GM18867 (cell line): ENCODE results near the gene PRDM15.

Experiments
- ATAC-seq: cut with Tn5 transposase; IDR thresholded peaks from one replicate; pipeline ENCODE4 v1.9.1; 2021; ENCODE audit warnings: mild to moderate bottlenecking, moderate library complexity; ENCODE audit not compliant: unreplicated experiment

PRDM15 gene

DNA sequence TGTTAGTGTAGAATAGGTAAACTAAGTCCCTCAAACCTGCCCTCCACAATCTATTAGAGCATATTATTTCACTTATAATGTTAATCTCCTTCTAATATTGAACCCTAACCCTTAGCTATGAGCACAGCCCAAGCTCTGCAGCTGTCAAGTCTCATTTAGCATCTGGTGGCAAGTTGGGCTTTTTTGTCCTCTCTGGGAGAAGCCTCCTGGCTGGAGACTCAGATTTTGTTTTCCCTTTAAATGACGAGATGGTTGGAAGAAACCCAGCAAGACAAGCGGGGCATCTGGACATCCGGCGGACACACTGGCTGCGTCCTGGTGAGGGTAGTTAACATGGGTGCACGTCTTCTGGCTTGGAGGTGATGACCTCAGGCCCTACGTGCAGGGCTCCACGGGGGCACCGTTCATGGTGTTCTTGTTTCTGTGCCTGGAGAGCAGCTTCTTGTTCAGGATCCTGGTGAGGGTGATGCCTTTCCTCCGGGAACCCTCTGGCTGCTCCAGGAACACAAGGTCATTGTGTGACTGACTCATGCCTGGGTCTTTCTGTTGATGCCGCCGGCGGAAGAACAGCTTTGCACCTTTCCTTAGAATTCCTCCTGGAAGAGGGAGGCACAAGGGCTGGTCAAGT, 9.7 kb upstream of the PRDM15 start:
- ATAC-seq = no peak

DNA sequence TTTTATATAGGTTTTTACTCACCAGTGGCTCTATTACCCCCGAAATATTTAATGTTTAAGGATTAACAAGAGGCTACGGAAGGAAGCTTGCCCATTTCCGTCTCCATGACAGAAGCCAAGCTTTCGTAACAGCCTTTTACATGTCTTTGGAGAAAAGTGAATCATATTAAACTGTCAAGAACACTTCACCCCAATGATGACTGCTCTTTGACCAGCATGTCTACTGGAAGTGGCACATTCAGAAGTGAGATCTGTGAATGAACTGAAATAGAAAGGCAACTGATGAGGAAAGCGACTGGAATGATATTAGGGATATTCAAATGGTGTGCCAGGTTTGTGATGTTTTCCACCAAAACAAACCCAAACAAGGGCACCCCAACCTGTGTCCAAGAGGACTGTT, 8.5 kb upstream of the PRDM15 start:
- ATAC-seq = no peak

DNA sequence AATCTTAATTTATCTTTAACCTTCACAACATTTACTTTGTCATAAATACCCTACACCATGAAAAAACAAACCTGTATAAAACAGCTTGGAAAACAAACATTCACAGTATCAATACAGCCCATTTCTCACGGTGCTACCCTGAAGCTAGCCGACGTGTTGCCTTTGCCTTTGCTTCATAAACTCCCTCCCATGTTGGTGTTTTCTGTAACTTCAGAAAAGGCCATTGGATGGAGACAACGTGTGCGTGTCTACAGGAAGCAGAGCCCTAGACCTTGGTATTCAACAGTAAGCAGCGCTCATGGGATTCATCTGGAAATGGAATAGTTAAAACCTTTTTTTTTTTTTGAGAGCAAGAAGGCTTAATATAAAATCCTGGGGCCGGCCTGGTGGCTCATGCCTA, 7.2 kb upstream of the PRDM15 start:
- no peak for ATAC-seq

DNA sequence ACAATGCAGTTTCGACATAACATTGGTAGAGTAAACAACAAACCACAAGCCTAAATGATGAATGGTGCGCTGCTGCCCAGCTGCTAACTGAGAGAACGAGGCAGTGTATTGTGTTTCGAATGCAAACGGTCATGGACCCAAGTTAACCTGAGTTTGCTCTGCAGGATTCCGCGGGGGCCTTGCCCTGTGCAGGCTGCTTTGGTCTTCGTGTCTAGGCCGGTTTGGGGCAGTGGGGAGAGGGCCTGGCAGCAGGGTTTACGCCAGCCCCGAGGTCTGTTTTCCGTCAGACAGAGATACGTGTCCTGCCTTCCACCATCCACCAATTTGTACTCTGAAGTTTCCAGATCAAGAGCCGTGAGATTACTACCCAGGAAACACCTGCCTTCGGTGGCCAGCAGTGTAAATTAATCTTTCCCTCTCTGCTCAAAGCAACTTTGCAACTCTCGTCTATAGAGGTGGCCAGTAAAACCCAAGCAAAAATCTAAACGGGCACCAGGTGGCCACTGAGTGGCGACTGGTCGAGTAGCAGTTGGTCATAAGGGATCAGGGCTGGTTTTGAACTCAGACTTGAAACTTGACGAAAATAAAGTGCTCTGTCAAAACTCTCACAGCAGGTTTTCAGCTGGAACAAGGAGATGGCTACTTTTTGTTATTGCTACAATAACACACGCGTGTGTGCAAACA, 6.3 kb upstream of the PRDM15 start:
- no peak for ATAC-seq

DNA sequence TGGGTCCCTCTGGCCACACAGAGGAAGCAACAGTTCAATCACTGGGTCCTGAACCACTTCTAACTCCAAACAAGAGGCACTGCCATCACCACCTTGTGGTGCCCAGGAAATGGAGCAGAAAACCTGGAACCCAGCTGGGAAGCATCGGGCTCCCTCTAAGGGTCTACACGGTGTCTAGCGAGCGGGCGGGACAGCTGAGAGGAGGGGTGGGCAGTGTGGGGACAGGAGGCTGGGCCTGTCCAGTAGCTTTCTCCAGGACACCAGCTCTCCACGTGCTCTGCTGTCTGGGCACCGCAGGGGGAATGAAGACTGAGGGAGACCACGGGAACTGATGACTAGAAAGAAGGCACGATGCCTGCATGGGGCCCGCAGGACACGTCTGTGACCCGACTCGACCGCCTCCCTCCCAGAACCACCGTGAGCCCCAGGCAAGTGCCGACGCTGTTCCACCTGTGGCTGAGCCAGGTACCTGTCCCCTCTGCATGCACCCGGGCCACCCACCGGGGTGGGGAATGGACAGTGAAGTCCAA, 5.4 kb upstream of the PRDM15 start:
- ATAC-seq = no peak

DNA sequence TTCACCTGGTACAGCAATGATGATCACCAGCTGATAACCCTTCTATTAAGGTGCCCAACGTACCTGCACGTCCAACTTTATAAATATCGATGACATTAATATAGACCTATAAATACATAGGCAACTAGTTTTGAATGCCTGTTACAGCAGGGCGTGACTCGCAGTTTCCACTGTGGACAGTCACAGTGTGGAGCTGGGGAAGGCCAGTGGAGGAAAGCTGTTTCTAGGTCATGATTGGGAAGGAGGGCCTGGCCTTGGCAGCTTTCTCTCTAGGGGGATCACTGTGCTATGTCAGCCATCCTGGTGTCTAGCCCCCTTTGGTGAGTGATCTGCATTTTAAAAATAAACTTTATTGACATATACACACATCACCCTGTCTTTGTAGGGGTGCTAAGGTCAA, 4.4 kb upstream of the PRDM15 start:
- ATAC-seq = no peak

DNA sequence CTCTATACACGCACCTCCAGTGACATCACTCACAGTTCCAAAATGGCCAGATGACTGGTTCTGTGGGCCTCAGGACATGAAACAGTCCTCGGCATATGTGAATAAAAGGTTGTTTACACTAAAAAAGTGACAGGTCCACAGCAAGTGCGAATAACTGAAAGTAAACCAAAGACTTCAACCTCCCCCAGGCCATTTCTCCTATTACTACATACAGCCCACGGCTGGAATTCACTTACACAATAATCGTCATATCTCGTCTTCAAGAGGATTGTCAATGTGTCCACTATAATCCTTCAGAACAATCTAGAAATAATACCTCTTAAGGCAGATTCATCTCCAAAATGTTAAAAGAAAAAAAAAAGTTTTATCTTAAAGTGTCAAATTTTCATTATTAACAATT, 1.9 kb upstream of the PRDM15 start:
- no peak for ATAC-seq

DNA sequence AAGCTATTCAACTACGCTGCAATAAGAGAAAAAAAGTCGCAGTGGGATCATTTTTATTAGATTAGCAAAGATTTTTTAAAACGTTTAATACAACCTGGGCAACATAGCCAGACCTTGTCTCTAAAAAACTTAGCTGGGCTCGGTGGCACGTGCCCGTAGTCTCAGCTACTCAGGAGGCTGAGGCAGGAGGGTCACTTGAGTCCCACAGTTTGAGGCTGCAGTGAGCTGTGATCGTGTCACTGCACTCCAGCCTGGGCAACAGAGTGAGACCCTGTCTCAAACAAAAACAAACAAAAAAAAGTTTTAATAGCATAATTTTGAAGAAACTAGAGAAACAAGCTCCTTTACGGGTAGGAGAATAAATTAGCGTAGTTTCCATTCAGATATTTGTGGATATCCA, 1.0 kb upstream of the PRDM15 start:
- ATAC-seq = no peak

DNA sequence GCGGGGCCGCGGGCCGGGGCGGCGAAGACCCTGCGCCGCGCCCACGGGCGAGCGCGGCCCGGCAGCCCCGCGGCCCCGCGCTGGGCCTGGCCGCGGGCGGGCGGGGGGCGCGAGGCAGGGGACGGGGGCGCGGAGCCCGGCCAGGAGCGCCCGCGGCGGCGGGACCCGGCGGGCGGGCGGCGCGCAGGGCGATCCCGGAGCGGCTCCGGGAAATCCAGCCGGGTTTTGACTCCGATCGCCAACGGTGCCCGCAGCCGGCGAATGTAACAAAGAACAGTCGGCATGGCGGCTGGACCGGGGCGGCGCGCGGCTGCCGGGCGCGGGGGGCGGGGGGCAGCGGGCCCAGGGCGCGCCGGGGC, 334 bp downstream of the PRDM15 start:
- peak; percentile 66 for ATAC-seq

DNA sequence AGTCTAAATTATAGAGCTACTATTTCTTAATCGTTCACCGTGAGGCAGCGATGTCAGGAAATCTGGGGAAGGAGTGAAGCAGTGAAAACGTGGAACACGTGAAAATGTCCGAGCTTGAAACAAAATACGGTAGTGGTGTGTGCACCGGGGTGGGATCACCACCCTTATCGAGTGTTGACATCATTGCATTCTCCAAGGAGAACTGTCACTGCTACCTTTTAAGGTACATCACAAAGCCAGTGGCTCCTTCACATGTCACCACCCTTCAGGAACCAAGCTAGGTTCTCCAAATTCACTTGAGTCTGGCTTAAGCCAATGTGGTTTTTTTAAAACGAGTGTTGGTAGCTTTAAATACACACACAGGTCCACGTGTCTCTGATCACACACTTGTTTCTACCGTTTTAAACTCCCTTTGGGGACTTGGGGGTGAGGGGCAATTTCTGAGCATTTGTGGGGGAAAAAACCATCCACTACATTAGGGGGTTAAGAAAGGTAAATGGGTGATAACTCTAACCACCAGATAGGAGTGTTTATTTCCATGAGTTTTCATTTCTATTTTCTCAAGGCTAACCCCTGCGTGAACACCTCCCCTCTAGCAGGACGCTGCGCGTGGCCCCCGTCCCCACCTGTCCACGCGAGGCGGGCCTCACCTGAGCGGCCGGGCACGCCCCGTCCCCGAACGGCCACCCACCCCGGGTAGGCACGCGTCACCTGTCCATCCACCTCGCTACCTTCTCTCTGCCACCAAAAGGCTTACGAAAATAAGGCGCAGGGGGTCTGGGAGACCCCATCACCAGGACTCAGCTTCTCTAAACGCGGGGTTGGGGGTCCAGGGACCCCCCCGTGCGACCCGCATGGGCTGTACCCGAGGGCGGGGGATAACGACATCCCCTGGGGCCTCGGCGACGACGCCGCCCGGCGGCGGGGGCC, 978 bp downstream of the PRDM15 start:
- peak; percentile 26 for ATAC-seq

DNA sequence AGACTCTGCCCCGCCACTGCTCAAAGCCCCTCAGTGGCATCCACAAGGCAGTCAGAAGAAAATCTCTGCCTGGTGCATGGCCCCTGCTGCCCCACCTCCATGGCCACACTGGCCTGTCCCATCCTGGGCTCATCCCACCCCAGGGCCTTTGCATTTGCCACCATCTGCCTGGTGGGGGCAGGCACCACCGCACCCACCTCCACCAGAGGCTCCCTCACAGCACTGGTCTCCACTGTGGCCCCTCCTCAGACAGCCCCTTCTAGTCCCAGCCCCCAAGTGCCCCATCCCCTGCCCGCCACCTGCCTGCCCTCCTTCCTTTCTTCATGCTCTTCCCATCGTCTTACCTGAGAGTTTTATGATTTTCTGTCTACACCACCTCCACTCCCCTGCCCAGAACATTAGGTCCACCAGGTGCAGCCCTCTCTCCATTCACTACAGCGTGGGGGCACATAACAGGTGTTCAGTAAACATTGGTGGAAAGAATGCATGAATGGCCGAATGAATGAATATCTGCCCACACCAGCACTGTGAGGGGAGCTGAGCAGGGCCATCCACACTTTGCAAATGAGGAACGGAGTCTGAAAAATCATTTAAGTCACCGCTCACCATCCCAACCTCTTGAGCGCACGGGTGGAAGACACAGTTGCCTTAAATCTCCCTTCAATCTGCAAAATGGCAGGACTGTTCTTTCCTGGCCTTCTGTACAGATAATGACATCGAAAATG, 2.1 kb downstream of the PRDM15 start:
- ATAC-seq = no peak

DNA sequence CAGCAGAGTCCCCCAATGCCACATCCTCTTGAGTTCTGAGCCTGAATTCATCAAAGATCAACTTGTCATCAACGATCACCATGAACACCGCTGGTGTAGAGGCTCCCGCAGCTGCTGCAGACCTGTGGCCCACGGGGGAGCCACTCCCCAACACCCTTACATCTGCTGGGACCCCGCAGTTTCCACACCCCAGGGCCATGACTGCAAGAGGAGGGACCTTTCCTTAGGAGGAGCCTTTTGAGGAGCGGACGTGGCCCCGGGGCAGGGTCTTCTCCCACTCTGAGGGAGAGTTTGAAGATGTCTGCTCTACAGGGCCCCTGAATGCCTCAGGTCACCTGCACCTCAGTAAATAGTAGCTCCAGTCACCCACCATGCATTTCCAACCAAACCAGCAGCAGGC, 2.7 kb downstream of the PRDM15 start:
- ATAC-seq = no peak

DNA sequence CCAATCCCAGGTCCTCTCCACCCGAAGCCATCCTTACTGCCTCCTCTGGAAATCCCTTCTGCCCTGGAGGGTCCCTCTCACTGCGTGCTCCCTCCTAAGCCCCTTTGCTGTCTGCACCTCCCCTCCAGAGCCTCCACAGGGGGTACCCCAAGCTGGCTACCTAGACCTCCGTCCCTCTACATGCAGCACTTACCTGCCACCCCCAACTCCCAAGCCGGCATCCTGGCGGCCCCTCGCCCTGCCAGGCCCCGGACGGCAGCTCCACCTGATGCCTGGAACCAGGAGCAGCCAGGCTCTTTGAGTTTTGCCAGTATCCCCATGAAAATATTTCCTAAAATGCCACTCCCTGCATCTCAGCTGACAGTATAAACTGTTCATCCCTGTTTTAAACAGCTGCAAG, 4.1 kb downstream of the PRDM15 start:
- ATAC-seq = no peak

DNA sequence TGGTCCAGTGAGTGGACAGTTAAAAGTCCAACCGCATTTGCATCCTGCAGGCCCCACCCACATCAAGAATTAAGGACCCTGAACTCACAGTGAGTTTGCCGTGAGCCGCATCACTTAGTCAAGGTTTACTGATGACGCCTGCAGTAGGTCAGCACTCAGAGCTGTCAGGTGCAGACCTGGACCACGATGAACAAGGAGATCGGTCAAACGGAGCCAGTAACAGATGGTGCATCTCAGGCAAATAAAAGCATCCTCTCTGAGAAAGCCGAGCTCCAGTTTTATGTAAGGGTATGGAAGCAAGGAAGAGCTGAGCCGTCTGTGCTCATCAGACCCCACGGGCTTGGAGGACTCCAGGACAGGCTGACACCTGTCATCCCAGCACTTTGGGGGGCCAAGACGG, 4.5 kb downstream of the PRDM15 start:
- no peak for ATAC-seq

DNA sequence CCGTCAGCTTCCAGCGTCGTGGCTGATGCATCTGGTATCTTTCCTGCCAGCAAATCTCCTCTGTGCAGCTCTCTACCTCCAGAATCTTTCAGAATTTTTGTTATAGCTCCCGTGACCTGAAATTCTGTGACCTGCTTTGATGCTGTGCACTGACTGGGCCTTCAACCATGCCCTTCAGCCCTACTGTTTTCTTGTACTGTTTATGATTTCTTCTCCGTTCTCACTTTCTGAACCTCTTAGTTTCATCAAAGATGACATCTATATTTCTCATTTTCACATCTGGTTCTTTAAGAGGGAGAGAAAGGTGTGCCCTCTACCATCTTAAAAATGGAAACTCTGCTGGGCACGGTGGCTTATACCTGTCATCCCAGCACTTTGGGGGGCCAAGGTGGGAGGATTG, 5.7 kb downstream of the PRDM15 start:
- ATAC-seq = no peak

DNA sequence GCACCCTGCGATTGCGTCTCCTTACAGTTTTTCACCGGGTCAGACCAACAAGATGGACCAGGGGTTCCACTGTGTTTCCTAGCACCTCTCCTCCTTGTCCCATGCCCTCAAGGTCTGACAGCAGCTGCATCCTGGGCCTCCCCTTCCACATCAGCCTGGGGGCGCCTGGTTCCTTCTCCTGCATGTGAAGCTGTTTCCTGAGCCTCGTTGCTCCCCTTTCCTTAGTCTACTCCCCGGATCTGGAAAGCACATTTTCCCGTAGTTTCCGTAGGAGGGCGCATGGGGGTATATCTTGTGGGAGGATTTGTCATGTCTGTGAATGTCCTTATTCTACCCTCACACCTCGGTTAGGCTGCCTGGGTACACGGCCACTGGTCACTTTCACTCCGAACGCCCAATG, 6.1 kb downstream of the PRDM15 start:
- ATAC-seq = no peak

DNA sequence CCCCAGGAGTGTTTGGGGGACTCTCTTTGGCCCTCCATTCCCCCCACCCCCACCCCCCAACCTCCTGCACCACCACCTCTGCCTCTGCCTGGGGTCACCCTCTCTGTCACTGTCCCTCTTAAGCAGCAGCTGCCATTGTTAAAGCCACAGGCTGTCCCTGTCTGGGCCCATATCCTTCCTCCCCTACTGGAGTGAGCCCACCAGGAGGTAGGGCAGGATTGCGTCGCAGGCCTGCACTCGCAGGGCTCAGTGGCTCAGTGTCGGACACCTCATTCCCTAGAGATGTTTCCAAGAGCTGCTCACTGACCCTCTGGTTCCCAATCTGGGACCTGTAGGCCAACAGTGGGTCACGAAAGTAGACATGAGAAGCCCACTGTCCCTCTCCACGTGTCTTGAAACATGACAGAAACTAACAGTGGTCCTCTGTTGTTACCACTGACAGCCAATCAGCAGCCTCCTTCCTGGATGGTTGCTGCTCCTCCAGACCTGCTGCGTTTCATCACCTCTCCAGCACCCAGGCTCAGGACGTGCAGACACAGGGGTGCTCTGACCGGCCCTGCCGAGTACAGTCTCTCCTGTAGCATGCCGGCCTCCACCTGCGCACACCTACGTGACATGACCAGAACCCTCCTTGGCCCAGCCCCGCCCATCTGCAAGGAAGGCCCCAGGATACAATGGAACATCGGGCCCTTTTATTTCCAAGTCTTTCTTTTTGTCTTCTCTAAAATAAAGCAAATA, 7.7 kb downstream of the PRDM15 start:
- no peak for ATAC-seq

DNA sequence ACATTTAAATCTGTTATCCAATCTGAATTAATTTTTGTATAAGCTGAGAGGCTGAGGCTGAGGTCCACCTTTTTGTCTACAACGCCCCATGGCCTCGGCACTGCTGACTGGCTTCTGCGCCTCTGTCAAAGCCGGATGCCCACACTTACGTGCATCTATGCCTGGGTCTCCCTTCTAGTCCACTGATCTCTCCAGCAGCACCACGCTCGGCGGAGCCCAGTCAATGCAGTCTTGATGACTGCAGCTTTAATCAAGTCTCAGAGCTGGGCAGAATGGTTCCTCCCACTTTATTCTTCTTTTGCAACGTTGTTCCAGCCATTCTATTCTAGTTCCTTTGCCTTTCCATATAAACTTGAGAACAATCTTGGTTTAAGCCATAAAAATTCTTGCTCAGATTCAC, 9.4 kb downstream of the PRDM15 start:
- ATAC-seq = no peak

DNA sequence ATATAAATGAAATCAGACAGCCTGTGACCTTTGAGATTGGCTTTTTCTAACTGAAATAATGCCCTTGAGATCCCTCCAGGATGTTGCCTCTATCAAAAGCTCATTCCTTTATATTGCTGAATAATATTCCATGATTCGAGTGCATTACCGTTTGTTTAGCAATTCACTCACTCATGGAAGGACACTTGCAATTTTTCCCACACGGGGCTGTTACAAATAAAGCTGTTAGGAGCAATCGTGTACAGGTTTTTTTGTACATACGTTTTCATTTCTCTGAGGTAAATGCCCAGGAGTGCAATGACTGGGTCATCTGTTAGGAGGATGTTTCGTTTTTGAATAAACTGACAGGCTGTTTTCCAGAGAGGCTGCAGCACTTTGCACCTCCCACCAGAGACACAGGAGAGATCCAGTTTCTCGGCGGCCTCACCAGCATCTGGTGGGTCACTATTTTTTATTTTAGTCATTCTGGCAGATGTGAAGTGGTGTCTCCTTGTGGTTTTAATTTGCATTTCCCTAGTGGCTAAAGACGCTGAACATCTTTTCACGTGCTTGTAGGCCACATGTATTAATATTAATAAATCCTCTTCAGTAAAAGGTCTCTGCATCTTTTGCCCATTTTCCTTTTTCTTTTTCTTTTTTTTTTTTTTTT, 11.0 kb downstream of the PRDM15 start:
- peak; percentile 69 for ATAC-seq

DNA sequence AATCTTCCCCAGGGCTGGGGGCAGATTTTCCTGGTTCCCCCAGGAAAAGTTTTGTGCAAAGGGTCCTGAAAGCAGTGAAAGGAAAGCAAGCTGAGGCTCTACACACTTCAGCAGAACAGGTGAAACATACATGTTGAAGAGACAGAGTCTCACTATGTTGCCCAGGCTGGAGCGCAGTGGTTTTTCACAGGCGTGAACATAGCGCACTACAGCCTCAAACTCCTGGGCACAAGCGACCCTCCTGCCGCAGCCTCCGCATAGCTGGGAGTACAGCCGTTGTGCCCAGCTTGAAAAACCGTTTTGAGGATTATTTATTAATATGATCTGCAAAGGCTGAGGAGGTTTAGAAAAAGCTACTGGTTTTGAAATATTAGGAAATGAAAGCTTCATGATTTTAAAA, 11.8 kb downstream of the PRDM15 start:
- no peak for ATAC-seq
